ENCODE data around the gene RAB3B.
"Not testable (repeated sequence)": the region's sequence is repeated elsewhere in the genome, so short reads cannot be mapped to it uniquely, and the experiment has no call there.

The RAB3B gene

GRCh38 chr1:51988254-51988653 is 2.2 kb downstream of the RAB3B start:
- FAIRE-seq: no peak

- FAIRE-seq: no peak
These were observed 3.8 kb downstream of the RAB3B start for GRCh38 chr1:51986718-51987117.

- no peak for FAIRE-seq
These were observed 8.3 kb downstream of the RAB3B start for GRCh38 chr1:51982161-51982560.

- no peak for FAIRE-seq
These were observed 8.9 kb downstream of the RAB3B start for GRCh38 chr1:51981555-51981954.

- no peak for FAIRE-seq
These were observed 12.4 kb downstream of the RAB3B start for GRCh38 chr1:51978099-51978498.

- no peak for FAIRE-seq
These were observed 13.5 kb downstream of the RAB3B start for GRCh38 chr1:51976846-51977602.

GRCh38 chr1:51973587-51974474 is 16.7 kb downstream of the RAB3B start:
- no peak for FAIRE-seq

GRCh38 chr1:51969038-51969705 is 21.3 kb downstream of the RAB3B start:
- no peak for FAIRE-seq

- FAIRE-seq: no peak
These were observed 21.9 kb downstream of the RAB3B start for GRCh38 chr1:51968632-51969031.

GRCh38 chr1:51967213-51967791 is 23.2 kb downstream of the RAB3B start:
- FAIRE-seq: not testable (repeated sequence)

- FAIRE-seq: no peak
These were observed 23.9 kb downstream of the RAB3B start for GRCh38 chr1:51966559-51966958.

GRCh38 chr1:51964309-51964696 is 26.2 kb downstream of the RAB3B start:
- no peak for FAIRE-seq

- no peak for FAIRE-seq
These were observed 26.8 kb downstream of the RAB3B start for GRCh38 chr1:51963592-51964308.

GRCh38 chr1:51962486-51963356 is 27.8 kb downstream of the RAB3B start:
- FAIRE-seq: no peak

- FAIRE-seq: no peak
These were observed 28.5 kb downstream of the RAB3B start for GRCh38 chr1:51961954-51962353.

- no peak for FAIRE-seq
These were observed 29.3 kb downstream of the RAB3B start for GRCh38 chr1:51961231-51961630.

GRCh38 chr1:51960262-51960661 is 30.2 kb downstream of the RAB3B start:
- no peak for FAIRE-seq

- no peak for FAIRE-seq
These were observed 31.7 kb downstream of the RAB3B start for GRCh38 chr1:51958824-51959223.

GRCh38 chr1:51957618-51958017 is 32.9 kb downstream of the RAB3B start:
- no peak for FAIRE-seq

GRCh38 chr1:51956528-51957509 is 33.7 kb downstream of the RAB3B start:
- no peak for FAIRE-seq

Measured in endometrium (tissue), 2 donors.